Left lung (tissue), 10 donors: ENCODE results near the gene ALCAM. TPM values are rescaled to one million over a fixed set of nuclear protein-coding genes. Genes with fewer than 3 reads are reported as not detected.

Experiments used
- ATAC-seq: fragments of 200-7000 bp; cut with Tn5 transposase; one replicate; pipeline ENCODE4 v1.9.1; 2020; ENCODE audit warnings: moderate library complexity
- DNase-seq, 4 donors: peaks; one replicate each; pipeline ENCODE4 v3.0.0-alpha.2; 2013 to 2020
- H3K27ac ChIP-seq, 2 donors: fragments of 200-600 bp; sonication (generic) in 1 of 2; one replicate each; pipeline versions ENCODE4 v1.5.0 to v1.8.0; 2020 to 2021
- H3K27me3 ChIP-seq, 2 donors: fragments of 200-600 bp; sonication (generic) in 1 of 2; one replicate each; pipeline versions ENCODE4 v1.5.0 to v1.8.0; 2020 to 2021
- H3K36me3 ChIP-seq, 2 donors: fragments of 200-600 bp; sonication (generic) in 1 of 2; one replicate each; pipeline versions ENCODE4 v1.5.0 to v1.8.0; 2020 to 2021
- H3K4me1 ChIP-seq, 2 donors: fragments of 200-600 bp; one replicate each; pipeline ENCODE4 v1.8.0; 2021
- H3K4me3 ChIP-seq, 2 donors: fragments of 200-600 bp; sonication (generic) in 1 of 2; one replicate each; pipeline versions ENCODE4 v1.5.0 to v1.8.0; 2020 to 2021; ENCODE audit warnings: mild to moderate bottlenecking in 1 of 2
- H3K9me3 ChIP-seq, 2 donors: fragments of 200-600 bp; sonication (generic) in 1 of 2; one replicate each; pipeline versions ENCODE4 v1.5.0 to v1.8.0; 2020 to 2021
- intact Hi-C, 2 donors: fragments of 100-400 bp; cut with DNase I; formaldehyde crosslinking; loops; one replicate each; pipeline versions ENCODE4 v1.11.2 to v1.14.2; 2022
- polyA plus RNA-seq, 6 donors: library from polyadenylated mRNA; unstranded; fragments of 120-200 nt; gene quantifications; one replicate each; pipeline ENCODE4 v1.2.1, GENCODE V29; 2013; ENCODE audit not compliant: insufficient read length in 6 of 6
- total RNA-seq, 2 donors: library from RNA; stranded (reverse); fragmentation: NEBNext Ultra II Directional; extraction: Animal tissue kit (Norgen Biotek cat#: 25700); gene quantifications; one replicate each; pipeline ENCODE4 v1.2.1, GENCODE V29; 2021
- TF ChIP-seq, protein P1 (sequence below), 2 donors: fragments of 200-600 bp; sonication (generic) in 1 of 2; IDR thresholded peaks; one replicate each; pipeline versions ENCODE4 v1.5.0 to v1.8.0; 2021; ENCODE audit warnings: antibody characterized with exemption in 2 of 2
- donor health status: DM: no; HTN: yes; CAD: no.
- donor health status: DM: no; HTN: no; CAD: no.

The ALCAM gene
- total and polyA plus RNA-seq, 8 donors = 84.2 to 170 (median 127) TPM

DNA sequence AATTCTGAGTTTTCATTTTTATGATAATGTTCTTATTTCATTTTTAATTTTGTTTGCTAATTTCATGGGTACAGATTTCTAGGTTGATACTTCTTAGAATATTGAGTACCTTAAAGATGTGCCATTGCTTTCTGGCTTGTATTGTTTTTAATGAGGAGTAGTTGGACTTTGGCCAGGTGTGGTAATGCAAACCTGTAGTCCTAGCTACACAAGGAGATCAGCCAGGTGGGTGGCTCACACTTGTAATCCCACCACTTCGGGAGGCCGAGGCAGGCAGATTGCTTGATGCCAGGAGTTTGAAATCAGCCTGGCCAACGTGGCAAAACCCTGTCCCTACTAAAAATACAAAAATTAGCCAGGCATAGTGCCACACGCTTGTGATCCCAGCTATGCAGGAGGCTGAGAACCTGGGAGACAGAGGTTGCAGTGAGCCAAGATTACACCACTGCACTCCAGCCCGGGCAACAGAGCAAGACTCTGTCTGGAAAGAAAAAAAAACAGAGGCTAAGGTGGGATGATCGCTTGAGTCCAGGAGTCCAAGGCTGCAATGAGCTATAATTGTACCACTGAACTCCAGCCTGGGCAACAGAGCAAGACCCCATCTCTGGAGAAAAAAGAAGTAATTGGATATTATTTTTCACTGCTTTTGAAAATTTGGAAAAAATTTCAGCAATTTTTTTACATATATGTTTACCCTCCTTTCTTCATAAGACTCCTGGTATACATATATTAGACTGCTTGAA lies 198.0 kb downstream of the ALCAM start:
- H3K27ac ChIP-seq = no peak overlapping the region
- ATAC-seq (no peak), DNase-seq (no peak)
- H3K27me3 ChIP-seq = no peaks in the 10 kb centered on the region
- TF ChIP-seq, protein P1, sequence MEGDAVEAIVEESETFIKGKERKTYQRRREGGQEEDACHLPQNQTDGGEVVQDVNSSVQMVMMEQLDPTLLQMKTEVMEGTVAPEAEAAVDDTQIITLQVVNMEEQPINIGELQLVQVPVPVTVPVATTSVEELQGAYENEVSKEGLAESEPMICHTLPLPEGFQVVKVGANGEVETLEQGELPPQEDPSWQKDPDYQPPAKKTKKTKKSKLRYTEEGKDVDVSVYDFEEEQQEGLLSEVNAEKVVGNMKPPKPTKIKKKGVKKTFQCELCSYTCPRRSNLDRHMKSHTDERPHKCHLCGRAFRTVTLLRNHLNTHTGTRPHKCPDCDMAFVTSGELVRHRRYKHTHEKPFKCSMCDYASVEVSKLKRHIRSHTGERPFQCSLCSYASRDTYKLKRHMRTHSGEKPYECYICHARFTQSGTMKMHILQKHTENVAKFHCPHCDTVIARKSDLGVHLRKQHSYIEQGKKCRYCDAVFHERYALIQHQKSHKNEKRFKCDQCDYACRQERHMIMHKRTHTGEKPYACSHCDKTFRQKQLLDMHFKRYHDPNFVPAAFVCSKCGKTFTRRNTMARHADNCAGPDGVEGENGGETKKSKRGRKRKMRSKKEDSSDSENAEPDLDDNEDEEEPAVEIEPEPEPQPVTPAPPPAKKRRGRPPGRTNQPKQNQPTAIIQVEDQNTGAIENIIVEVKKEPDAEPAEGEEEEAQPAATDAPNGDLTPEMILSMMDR (IDR thresholded peaks at IDR 0.05) = no peak
- H3K4me1 ChIP-seq = no peaks in the 10 kb centered on the region
- H3K9me3 ChIP-seq = no peaks in the 10 kb centered on the region
- H3K36me3 ChIP-seq = peaks cover 0 to 5% of the 10 kb centered on the region in 2 donors
- no peak overlapping the region for H3K4me3 ChIP-seq
- intact Hi-C loops = no loop called here

- H3K27me3 ChIP-seq = no peaks in the 10 kb centered on the region
- no peaks in the 10 kb centered on the region for H3K9me3 ChIP-seq
- intact Hi-C loops = no loop called here
- no peak overlapping the region for H3K27ac ChIP-seq
- H3K36me3 ChIP-seq = peaks cover 0 to 27% of the 10 kb centered on the region in 2 donors
- TF ChIP-seq, protein P1 (IDR thresholded peaks at IDR 0.05) = no peak
- DNase-seq = no peak
- ATAC-seq = no peak
- H3K4me3 ChIP-seq = no peak overlapping the region
- H3K4me1 ChIP-seq = no peaks in the 10 kb centered on the region
These were observed 204.3 kb downstream of the ALCAM start for GRCh38 chr3:105571005-105571404.

DNA sequence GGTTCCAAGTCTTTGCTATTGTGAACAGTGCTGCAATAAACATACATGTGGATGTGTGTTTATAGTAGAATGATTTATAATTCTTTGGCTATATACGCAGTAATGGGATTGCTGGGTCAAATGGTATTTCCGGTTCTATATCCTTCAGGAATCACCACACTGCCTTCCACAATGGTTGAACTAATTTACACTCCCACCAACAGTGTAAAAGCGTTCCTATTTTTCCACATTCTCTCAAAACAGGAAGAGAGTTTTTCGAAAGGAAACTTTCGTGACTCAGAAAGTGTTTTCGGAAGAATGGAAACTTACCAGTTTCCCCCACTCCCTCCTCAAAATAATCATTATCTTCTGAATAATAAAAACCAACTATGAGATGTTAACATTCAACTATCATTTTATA lies 205.8 kb downstream of the ALCAM start:
- intact Hi-C loops = no loop called here
- no peak overlapping the region for H3K4me3 ChIP-seq
- H3K27me3 ChIP-seq = no peaks in the 10 kb centered on the region
- H3K36me3 ChIP-seq = peaks cover 0 to 35% of the 10 kb centered on the region in 2 donors
- no peak for DNase-seq
- TF ChIP-seq, protein P1 (IDR thresholded peaks at IDR 0.05) = no peak
- no peak overlapping the region for H3K27ac ChIP-seq
- ATAC-seq = no peak
- H3K4me1 ChIP-seq = no peaks in the 10 kb centered on the region
- no peaks in the 10 kb centered on the region for H3K9me3 ChIP-seq

GRCh38 chr3:105579439-105579838 lies 212.7 kb downstream of the ALCAM start:
- Histone ChIP-seq H3K27me3 (no peaks in the 10 kb centered on the region), H3K4me1 (no peaks in the 10 kb centered on the region), H3K4me3 (no peak overlapping the region), H3K36me3 (peaks cover 0 to 8% of the 10 kb centered on the region in 2 donors), H3K9me3 (no peaks in the 10 kb centered on the region), H3K27ac (no peak overlapping the region)
- no peak for ATAC-seq
- DNase-seq = no peak
- TF ChIP-seq, protein P1 (IDR thresholded peaks at IDR 0.05) = no peak
- intact Hi-C loops = no loop called here

GRCh38 chr3:105580296-105580965 lies 213.7 kb downstream of the ALCAM start:
- no peak overlapping the region for H3K4me3 ChIP-seq
- no peaks in the 10 kb centered on the region for H3K4me1 ChIP-seq
- intact Hi-C loops = no loop called here
- no peak for DNase-seq
- peaks cover 0 to 8% of the 10 kb centered on the region in 2 donors for H3K36me3 ChIP-seq
- H3K27ac ChIP-seq = no peak overlapping the region
- no peaks in the 10 kb centered on the region for H3K9me3 ChIP-seq
- no peaks in the 10 kb centered on the region for H3K27me3 ChIP-seq
- no peak for ATAC-seq
- TF ChIP-seq, protein P1 (IDR thresholded peaks at IDR 0.05) = no peak
